Middle frontal gyrus (tissue), 1 donor: ENCODE results near the gene PHACTR1.
"Not testable (repeated sequence)": the region's sequence is repeated elsewhere in the genome, so short reads cannot be mapped to it uniquely, and the experiment has no call there.

Experiments
- DNase-seq: peaks from one replicate; pipeline ENCODE4 v3.0.0-alpha.2; 2015; ENCODE audit warnings: low spot score; ENCODE audit errors: extremely low spot score

PHACTR1 gene

DNA sequence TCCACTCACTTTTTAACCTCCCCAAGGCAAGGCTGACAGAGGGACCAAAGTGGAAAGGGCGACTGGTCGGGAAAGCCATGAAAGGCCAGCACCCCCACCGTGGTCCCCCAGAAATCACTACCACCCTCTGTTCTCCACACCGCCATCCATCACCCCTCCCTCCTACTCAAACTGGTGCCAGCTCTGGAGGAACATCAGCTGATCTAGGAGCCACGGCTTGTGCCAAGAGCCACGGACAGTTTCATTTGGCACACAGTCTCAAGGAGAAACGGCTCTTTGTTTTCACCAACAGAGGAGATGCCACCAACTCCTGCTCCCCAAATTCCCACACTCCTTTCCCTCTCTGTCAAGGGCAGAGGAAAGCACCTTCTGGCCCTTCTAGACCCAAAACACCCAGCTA is 585.7 kb downstream of the PHACTR1 start:
- peak; percentile 19 for DNase-seq

DNA sequence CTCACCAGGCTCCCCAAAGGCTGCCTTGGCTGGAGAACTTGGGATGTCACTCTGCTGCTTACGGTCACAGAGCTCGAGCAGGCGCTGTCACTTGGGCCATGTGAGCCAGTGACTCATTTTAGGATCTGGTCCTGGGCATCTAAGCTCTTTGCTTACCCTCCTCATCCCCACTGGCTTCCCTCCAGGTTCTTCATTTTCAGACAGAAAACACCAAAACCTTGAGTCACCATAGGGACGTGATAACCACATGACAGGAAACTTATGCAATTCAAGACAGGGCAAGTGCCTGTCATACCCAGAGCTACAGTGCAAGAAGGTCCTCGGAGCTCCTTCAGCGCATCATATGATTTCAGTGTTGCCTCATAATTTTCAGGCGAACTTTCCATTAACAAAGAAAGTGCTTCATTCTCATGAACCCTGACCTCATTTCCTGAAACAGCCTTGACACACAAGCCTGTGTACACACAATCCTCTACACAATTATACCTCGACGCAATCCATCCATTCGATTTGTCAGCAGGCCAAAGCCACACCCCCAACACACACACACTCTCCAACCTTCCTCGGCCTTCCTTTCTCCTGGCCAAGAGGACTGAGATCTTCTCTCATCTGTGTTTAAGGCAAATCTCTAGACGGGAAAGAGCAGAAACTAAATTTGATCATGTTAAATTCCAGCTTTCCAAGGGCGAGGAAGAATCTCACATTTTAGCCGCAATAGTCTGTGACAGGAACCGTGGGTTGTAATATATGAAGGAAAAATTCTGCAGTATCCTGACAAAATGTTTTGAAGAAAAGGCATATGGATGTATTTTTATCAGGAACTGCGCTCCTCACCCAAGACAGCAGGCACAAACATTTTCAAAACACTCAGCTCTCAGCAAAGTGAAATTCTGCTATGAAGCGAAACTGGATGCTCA is 586.4 kb downstream of the PHACTR1 start:
- DNase-seq = peak; percentile 20

- no peak for DNase-seq
These were observed 587.1 kb downstream of the PHACTR1 start for GRCh38 chr6:13303668-13304017.

DNA sequence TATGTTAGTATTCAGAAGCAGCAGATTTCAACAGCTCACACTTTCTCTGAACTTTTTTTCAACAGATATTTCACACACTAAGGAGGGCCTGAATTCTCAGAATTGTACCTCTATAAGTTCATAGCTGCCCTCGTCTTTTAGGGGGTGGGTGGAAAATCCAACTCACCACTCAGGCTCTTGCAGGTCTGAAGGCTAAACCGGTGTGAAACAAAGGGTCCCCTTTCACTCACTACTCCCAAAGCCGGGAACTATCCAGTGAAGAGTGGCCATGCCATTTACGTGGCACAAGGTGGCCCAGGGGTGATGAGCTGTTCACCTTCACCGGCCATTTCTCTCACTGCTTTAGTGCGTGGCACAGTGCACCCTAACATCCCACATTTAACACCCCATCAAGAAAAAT is 587.5 kb downstream of the PHACTR1 start:
- no peak for DNase-seq

DNA sequence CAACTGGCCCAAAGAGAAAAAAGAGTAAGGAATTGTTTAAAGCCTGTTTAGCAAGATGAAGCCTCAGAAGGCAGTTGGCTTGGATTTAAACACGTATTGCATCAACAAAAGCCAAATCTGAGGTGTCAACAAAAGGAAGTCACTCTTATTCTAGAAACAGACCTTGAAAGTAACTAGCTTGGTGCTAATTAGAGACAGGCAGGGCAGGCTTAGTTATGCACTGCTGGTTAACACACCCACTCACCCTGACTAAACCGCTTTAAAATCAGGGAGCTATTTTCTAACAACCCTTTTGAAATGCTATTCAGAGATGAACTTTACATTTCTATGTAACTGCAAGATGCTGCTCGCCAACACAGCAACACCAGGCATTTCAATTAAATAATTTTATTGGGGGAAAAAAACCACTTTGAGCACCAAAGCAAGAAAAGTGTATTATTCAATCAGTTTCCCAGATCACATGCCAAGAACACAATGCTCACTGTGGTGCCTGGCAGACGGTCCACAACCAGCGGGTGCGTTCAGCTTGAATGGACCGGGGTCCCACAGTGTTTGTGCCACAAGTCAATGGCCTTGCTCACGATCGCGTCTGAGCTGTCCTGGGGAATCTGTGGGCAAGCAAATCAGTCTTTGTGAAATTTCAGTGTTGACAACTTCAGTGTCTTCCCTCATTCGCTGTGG is 588.2 kb downstream of the PHACTR1 start:
- peak; percentile 39 for DNase-seq

GRCh38 chr6:13305288-13305687 is 588.7 kb downstream of the PHACTR1 start:
- no peak for DNase-seq

GRCh38 chr6:13305791-13306190 is 589.2 kb downstream of the PHACTR1 start:
- DNase-seq = no peak

- DNase-seq = no peak
These were observed 591.0 kb downstream of the PHACTR1 start for GRCh38 chr6:13307508-13307995.

DNA sequence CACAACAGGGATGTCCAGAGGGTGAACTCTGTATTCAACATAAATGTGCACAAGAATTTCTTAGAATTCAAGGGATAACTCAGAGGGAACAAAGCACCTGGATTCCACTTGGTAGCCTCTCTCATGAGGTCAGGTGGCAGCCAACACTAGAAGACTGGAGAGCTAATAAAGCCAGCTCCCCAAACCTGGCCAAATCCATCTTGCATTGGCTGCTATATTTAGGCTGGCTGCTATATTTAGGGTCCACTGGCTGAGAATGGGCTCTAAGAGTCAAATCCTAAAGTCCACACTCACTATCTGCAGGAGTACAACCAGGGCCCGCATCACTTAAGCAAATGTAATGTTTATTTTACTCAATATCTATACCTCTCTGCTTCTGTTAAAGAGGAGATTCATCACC is 591.8 kb downstream of the PHACTR1 start:
- DNase-seq = no peak

DNA sequence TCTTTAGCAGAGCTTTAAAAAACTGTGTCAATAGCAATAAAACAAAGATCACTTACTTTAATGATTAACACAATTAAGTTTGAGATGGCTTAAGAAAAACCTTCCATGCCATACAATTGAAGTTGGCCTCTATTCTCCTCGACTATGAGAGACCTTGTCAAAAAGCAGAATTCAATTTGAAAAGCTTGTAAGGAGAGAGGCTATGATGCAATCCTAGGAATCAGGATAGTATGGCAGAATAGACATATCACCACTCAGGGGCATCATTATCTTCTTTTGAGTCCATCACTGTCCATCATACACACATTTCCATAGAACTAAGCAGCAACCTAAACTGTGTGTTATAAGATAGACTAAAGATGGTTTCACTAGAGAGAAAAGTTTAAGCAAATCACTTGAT is 594.6 kb downstream of the PHACTR1 start:
- DNase-seq = no peak

GRCh38 chr6:13314806-13315205 is 598.2 kb downstream of the PHACTR1 start:
- no peak for DNase-seq

- DNase-seq = no peak
These were observed 599.3 kb downstream of the PHACTR1 start for GRCh38 chr6:13315896-13316295.

- DNase-seq = no peak
These were observed 602.3 kb downstream of the PHACTR1 start for GRCh38 chr6:13318821-13319220.

DNA sequence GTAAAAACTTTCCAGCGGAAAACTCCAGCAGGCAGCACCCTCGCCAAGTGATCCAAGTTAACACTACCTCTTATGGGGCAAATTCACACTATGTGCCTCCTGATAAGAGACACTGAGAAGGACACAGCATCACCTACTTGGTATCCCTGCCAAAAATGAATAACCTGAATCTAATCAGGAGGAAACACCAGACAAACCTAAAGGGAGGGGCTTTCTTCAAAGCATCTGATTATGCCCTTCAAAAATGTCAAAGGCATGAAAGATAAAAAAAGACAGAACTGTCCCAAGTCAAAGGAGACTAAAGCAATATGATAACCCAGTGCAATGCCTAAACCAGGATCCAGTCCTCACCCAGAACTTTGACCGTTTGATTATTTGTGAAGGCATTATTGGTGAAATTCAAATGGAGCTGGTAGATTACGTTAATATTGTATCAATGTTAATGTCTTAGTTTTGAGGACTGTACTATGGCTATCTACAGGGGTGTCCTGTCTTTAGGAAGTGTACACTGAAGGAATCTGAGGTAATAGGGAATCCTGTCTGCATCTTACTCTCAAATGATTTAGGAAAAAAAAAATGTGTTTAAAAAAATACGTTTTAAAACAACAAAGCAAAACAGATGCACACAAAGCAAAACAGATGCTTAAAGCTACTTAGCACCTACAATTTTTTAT is 603.5 kb downstream of the PHACTR1 start:
- no peak for DNase-seq

GRCh38 chr6:13326031-13326586 is 609.5 kb downstream of the PHACTR1 start:
- DNase-seq = not testable (repeated sequence)

DNA sequence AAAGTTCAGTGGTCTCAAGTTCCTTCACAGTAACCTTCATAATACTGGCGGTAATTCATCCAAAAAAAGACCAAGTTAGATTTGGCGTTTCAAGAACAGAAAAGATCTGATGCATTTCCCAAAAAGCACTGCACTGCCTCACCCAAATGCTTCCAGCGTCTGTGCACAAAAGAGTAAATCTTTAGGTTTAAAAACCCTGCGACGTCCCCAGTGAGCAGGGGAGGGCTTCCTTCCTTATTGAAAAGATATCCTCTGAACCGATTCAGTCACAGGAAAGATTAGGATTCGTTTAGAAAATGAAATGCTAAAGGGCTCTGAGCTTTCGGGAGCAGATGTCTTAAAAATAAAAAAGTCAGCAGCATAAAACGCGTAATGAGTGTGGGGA is 611.1 kb downstream of the PHACTR1 start:
- no peak for DNase-seq

GRCh38 chr6:13328076-13328874 is 611.7 kb downstream of the PHACTR1 start, which contains the start of gene TBC1D7:
Gene TBC1D7, minus strand, starts transcription at chr6:13328537. Its CDS starts 1,639 bp downstream, at chr6:13326898.
- DNase-seq = peak; percentile 70

GRCh38 chr6:13328875-13329183 is 612.3 kb downstream of the PHACTR1 start:
- DNase-seq = no peak

DNA sequence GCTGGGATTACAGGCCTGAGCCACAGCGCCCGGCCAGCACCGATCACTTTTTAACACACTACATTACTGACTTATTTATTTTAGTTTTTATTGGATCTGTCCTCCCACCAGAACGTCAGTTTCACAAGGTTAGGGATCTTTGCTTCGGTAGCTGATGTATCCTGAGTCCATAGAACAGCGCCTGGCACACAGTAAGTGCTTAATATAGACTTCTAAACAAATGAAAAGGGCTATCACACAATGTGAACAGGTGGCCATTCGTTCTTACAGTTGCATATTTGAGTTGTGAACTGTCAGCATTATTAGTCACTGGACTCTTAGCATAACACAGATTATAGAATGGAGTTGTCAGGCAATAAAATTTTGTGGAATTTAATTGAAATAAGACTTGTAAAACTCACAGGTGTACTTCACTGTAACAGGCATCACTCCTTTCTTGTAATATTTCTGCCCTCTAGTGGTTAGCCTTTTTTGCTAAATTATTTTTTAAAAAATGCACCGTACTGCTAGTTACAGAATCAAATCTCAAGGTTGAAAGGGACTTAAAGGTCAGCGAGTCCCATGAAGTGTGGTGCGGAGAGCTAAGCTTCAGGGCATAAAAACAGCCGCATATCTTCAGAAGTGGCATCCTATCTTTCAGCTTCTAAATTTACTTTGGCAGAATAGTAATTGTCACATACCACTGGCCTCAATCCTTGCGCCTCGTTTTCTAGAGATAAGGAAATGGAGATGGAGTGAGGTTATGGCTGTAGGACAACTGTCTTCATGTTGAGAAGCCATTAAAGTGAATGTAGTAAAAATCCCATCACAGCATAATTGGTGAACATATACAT is 615.2 kb downstream of the PHACTR1 start:
- DNase-seq = no peak

DNA sequence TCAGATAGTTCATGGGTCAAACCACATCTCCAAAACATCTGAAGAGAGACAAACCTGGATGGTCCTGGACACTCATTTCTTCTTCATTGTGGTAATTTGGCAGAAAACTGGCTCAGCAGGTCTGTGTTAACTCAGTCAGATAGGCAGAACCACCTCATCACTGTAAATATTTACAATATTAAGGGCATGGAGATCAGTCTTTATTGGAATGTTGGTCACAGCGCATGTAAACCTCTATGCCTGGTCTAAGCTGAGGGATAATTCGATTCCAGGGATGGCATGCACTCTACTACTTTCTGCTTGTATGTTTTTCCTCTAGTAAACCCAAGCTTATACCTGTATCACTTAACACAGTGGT is 615.8 kb downstream of the PHACTR1 start:
- DNase-seq = no peak
